Mucosa of gallbladder (tissue), 1 donor: ENCODE data around the gene KRTAP19-8. TPM values are rescaled to one million over a fixed set of nuclear protein-coding genes. Genes with fewer than 3 reads are reported as not detected.

Experiments
- DNase-seq: peaks from one replicate; pipeline ENCODE4 v3.0.0-alpha.2; 2020; ENCODE audit warnings: low spot score
- total RNA-seq: library from RNA; stranded (reverse); gene quantifications from one replicate; pipeline ENCODE4 v1.2.1, GENCODE V29; 2021
- donor health status: DM: no; HTN: no; CAD: no.

The KRTAP19-8 gene
- total RNA-seq, 1 donor from 2014 or later = not detected

DNA sequence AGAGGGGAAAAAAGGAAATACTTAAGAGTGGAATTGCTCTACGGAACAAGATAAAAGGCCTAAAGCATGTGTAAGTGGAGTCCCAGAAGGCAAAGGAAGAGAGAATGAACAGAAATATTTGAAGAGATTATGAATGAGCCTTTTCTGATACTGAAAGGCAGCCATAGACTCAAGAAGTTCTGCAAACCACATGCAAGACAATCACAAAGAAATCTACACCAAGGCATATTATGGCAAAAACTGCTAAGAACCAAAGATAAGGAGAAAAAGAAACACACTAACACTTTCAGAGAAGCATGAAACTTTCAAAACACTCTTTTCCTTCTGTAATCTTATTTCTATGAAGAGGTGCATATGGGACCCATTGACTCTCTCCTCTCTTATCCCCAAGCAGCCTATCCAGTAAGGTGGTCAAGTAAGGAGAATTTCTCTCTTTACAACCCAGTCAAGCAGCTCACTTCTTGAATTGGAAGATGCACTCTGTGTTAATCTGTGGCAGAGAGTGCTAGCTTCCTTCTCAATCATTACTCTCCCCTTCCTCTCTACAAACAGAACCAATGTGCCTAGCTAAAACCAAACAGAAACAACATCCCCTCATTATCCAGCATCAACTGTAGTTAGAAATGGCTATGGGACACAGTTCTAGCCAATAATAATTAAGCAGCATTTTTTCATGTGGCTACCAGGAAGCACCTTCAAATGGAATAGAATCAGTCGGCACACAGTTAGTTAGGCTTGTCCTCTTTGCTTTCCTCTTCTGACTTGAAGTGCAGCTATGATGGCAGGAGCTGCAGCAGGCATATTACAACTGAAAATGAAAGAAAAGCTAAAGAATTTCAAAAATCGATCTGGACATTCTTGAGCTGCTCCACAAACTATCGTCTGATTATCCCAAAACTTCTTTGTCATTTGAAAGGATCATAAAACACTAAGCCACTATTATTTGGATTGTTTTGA lies 25.9 kb downstream of the KRTAP19-8 start:
- no peak for DNase-seq

GRCh38 chr21:31011412-31011811 lies 26.9 kb downstream of the KRTAP19-8 start:
- no peak for DNase-seq

DNA sequence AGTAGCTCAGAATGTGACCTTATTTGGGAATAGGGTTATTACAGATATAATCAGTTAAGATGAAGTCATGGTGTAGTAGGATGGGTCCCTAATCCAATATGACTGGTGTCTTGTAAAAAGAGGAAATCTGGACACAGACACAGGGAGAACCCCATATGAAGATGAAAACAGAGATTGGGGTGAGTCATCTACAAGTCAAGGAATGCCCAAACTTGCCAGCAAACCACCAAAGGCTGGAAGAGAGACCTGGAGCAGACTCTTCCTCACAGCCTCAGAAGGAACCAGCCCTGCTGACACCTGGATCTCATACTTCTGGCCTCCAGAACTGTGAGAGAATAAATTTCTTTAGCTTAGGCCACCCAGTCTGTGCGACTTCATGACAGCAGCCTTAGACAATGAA lies 29.9 kb downstream of the KRTAP19-8 start:
- no peak for DNase-seq

GRCh38 chr21:31005019-31005418 lies 33.3 kb downstream of the KRTAP19-8 start:
- no peak for DNase-seq

GRCh38 chr21:31003471-31003870 lies 34.8 kb downstream of the KRTAP19-8 start:
- DNase-seq = no peak

- no peak for DNase-seq
Observed at GRCh38 chr21:30997541-30997940, 40.7 kb downstream of the KRTAP19-8 start.

DNA sequence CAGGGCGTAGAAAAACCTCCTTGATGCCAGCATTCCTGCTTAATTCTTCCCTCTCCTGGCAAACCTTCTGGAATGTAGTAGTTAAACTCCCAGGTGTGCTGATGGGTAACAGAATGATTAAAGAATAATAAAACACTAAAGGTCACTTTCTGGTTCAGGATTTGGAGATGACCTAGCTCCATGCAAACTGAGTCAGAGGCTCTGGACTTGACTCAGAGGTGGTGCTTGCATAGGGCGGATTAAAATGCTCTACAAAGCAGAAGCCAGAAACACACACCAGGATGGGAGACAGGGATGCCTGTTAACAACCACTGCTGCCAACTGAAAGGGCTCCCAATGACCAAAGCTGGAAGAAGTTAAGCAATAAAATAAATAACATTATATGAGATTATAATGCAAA lies 41.5 kb downstream of the KRTAP19-8 start:
- DNase-seq = no peak

- no peak for DNase-seq
Observed at GRCh38 chr21:30994932-30995331, 43.3 kb downstream of the KRTAP19-8 start.

DNA sequence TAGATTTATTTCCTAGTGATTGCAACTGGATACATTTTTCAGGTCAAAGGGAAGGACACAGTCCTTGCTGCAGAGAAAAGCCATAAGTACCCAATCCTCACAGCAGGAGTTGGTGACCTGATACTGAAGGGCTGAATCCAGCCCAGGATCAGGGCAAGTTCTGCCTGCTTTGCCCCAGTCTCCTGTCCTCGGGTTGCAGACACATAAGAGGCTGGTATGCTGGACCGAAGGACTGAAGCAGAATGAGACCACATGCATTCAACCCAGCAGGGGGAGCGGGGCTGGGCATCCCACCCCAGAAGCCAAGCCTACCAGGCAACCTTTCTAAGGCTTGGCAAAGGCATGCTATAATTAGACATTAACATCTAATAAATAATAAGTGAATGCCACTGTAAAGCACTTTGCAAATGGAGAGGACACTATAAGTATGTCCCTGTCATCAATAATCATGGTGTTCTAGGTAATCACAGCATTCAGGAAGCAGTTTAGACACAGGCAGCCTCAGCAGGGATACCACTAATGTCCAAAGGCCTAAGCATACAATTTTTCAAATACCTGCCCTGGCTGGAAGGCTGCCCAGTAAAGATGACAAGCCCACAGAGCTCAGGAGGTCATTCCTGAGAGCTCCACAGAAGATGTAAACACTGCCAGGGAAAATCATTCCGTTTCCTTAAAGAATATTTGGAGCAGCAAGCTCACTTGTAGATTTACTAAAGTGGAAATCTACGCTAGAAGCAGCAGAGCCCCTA lies 47.6 kb downstream of the KRTAP19-8 start:
- DNase-seq = peak; percentile 19

- DNase-seq = no peak
Observed at GRCh38 chr21:30988706-30989105, 49.6 kb downstream of the KRTAP19-8 start.

Other genes with a start within 250 kb of the KRTAP19-8 start
- gene KRTAP8-1, start 225.2 kb downstream of the KRTAP19-8 start, total RNA-seq = not detected
- gene KRTAP7-1, start 208.7 kb downstream of the KRTAP19-8 start, total RNA-seq = not detected
- 0.23 TPM for gene KRTAP11-1, start 156.9 kb downstream of the KRTAP19-8 start, total RNA-seq